Right lobe of liver (tissue), 4 donors: ENCODE measurements around the gene FAM149B1.

Source experiments
- POLR2A ChIP-seq: fragments of 450-650 bp; IDR thresholded peaks from one replicate; pipeline ENCODE4 v1.6.1; 2017; ENCODE audit warnings: antibody characterized with exemption, mild to moderate bottlenecking
- TF ChIP-seq, protein P1 (sequence below), 4 donors: fragments of 200-600 bp in 3 of 4; fragments of 450-650 bp in 1 of 4; IDR thresholded peaks; one replicate each; pipeline versions ENCODE4 v1.5.1 to v1.8.0; 2016 to 2022; ENCODE audit warnings: antibody characterized with exemption in 4 of 4, mild to moderate bottlenecking in 2 of 4
- donor health status: DM: no; HTN: no; CAD: no.
- donor health status: DM: no; HTN: no; CAD: no.
- donor health status: DM: no; HTN: yes; CAD: no.

GRCh38 chr10:73167458-73167782 lies 499 bp upstream of the FAM149B1 start:
- TF ChIP-seq, protein P1, sequence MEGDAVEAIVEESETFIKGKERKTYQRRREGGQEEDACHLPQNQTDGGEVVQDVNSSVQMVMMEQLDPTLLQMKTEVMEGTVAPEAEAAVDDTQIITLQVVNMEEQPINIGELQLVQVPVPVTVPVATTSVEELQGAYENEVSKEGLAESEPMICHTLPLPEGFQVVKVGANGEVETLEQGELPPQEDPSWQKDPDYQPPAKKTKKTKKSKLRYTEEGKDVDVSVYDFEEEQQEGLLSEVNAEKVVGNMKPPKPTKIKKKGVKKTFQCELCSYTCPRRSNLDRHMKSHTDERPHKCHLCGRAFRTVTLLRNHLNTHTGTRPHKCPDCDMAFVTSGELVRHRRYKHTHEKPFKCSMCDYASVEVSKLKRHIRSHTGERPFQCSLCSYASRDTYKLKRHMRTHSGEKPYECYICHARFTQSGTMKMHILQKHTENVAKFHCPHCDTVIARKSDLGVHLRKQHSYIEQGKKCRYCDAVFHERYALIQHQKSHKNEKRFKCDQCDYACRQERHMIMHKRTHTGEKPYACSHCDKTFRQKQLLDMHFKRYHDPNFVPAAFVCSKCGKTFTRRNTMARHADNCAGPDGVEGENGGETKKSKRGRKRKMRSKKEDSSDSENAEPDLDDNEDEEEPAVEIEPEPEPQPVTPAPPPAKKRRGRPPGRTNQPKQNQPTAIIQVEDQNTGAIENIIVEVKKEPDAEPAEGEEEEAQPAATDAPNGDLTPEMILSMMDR (IDR thresholded peaks at IDR 0.05) = no peak
- no peak for TF ChIP-seq POLR2A
